Peyer's patch (tissue), 4 donors: ENCODE results near the gene TMEFF2. TPM values are rescaled to one million over a fixed set of nuclear protein-coding genes. Genes with fewer than 3 reads are reported as not detected.

Experiments used
- DNase-seq, 3 donors: peaks; one replicate each; pipeline ENCODE4 v3.0.0-alpha.2; 2017 to 2019
- H3K27ac ChIP-seq, 4 donors: fragments of 200-600 bp; sonication (generic); one replicate each; pipeline ENCODE4 v1.5.1; 2016 to 2019
- H3K27me3 ChIP-seq, 2 donors: fragments of 200-600 bp; sonication (generic); one replicate each; pipeline ENCODE4 v1.5.1; 2019
- H3K36me3 ChIP-seq, 3 donors: fragments of 200-600 bp; sonication (generic); one replicate each; pipeline ENCODE4 v1.5.1; 2016 to 2019
- H3K4me1 ChIP-seq, 4 donors: fragments of 200-600 bp; sonication (generic); one replicate each; pipeline ENCODE4 v1.5.1; 2016 to 2019
- H3K4me3 ChIP-seq, 4 donors: fragments of 200-600 bp; sonication (generic); 1 replicate in 3 of 4; 2 replicates in 1 of 4; pipeline ENCODE4 v1.5.1; 2016 to 2019; ENCODE audit warnings: mild to moderate bottlenecking in 1 of 4
- H3K9me3 ChIP-seq, 4 donors: fragments of 200-600 bp; sonication (generic); one replicate each; pipeline ENCODE4 v1.5.1; 2016 to 2019; ENCODE audit warnings: mild to moderate bottlenecking in 1 of 4
- POLR2A ChIP-seq, 2 donors: fragments of 450-650 bp; IDR thresholded peaks; one replicate each; pipeline ENCODE4 v1.5.1; 2017; ENCODE audit warnings: antibody characterized with exemption in 2 of 2, mild to moderate bottlenecking in 2 of 2, moderate library complexity in 2 of 2
- total RNA-seq, 4 donors: library from RNA; depleted of rRNA; stranded (reverse); fragments of >200 nt; gene quantifications; one replicate each; pipeline ENCODE4 v1.1.0, GENCODE V29; 2016
- TF ChIP-seq, protein P1 (sequence below), 6 experiments: fragments of 450-650 bp in 4 of 6; fragments of 200-600 bp in 2 of 6; sonication (generic) in 1 of 6; IDR thresholded peaks; one replicate each; pipeline ENCODE4 v1.5.1; 2017 to 2019; ENCODE audit warnings: antibody characterized with exemption in 6 of 6, mild to moderate bottlenecking in 3 of 6, moderate library complexity in 1 of 6

The TMEFF2 gene
- total RNA-seq, 4 donors from 2014 or later = 0.35 to 1.6 (median 0.68) TPM

DNA sequence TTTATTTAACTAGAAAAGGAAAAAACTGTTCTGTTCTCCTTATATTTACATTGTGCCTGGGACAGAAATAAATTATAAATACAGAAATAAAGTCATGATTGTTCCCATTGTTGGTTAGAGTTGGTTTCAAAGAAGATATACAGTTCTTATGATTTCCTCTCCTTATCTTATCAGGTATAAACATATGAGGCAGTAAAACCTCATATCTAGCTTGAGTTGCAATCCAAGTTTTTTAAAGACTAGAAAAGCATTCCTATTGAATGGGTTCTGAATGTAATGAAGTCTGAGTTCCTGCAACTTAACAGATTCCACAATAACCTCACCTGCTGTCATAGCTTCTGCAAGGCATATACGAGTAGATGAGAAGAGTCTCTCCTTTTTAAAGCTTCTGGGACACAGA is 233.2 kb downstream of the TMEFF2 start:
- no peaks in the 10 kb centered on the region for H3K4me1 ChIP-seq
- H3K36me3 ChIP-seq = no peaks in the 10 kb centered on the region
- H3K27me3 ChIP-seq = no peaks in the 10 kb centered on the region
- no peak for TF ChIP-seq POLR2A (IDR thresholded peaks at IDR 0.05)
- TF ChIP-seq, protein P1, sequence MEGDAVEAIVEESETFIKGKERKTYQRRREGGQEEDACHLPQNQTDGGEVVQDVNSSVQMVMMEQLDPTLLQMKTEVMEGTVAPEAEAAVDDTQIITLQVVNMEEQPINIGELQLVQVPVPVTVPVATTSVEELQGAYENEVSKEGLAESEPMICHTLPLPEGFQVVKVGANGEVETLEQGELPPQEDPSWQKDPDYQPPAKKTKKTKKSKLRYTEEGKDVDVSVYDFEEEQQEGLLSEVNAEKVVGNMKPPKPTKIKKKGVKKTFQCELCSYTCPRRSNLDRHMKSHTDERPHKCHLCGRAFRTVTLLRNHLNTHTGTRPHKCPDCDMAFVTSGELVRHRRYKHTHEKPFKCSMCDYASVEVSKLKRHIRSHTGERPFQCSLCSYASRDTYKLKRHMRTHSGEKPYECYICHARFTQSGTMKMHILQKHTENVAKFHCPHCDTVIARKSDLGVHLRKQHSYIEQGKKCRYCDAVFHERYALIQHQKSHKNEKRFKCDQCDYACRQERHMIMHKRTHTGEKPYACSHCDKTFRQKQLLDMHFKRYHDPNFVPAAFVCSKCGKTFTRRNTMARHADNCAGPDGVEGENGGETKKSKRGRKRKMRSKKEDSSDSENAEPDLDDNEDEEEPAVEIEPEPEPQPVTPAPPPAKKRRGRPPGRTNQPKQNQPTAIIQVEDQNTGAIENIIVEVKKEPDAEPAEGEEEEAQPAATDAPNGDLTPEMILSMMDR (IDR thresholded peaks at IDR 0.05) = no peak
- DNase-seq = no peak
- H3K9me3 ChIP-seq = no peaks in the 10 kb centered on the region
- H3K4me3 ChIP-seq = no peak overlapping the region
- no peak overlapping the region for H3K27ac ChIP-seq

DNA sequence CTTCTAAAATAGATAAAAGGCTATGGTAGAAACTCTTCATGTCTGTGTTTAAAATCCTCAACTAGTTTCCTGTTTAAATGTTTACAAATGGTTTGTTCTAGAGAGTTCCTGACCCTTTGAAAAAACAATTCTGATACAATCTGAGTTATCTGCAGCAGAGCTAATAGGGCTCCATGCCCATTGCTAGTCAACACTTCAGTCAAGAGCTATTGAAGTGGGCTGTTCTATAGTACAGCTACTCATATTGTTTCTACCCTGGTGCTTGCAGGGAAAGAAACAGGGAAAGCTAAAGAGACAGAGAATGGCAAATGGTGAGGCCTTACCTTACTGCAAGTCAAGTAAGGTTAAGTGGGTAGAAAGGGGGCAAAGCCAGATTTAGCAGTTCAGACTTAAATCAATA is 235.5 kb downstream of the TMEFF2 start:
- Histone ChIP-seq H3K27ac (no peak overlapping the region), H3K4me3 (no peak overlapping the region), H3K36me3 (no peaks in the 10 kb centered on the region), H3K27me3 (no peaks in the 10 kb centered on the region), H3K4me1 (no peaks in the 10 kb centered on the region), H3K9me3 (no peaks in the 10 kb centered on the region)
- TF ChIP-seq, protein P1 (IDR thresholded peaks at IDR 0.05) = no peak
- TF ChIP-seq POLR2A (IDR thresholded peaks at IDR 0.05) = no peak
- DNase-seq = no peak

DNA sequence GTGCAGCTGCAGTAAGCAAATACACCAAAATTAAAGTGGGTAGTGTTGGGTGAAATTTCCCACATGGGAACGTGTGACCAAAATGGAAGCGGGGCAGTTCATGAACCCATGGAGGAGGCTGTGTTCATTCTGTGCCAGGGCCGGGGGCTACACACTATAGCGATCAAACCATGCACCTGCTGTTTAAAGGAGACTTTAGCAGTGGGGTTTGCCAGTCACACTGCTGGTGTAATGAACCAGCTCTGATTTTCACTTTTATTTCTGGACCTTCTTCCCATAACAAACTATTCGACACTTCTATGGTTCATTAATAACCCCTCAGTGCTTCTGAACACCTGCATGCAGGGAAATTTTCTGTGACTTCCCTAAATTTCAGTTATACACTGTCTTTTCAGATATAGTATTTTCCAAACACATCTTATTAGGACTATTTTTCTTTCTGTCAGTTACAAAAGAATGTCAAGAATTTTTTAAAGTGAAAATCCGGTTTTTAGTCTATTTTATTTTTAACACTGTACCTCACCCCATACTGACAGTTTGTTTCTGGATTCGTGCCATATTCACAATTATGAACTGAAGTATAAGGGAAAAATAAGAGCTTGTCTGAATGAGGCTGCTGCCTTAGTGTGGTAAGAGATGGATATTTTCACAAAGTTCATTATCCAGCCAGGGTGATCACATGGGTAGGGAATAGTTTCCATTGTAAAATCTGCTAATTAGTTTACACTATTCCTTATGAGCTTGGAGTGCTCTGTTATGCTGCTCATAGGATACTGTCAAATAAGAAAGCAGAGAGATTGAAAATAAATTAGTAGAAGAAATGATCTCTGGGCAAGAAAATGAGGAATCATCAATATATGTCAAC is 236.5 kb downstream of the TMEFF2 start:
- TF ChIP-seq, protein P1 (IDR thresholded peaks at IDR 0.05) = no peak
- no peak for TF ChIP-seq POLR2A (IDR thresholded peaks at IDR 0.05)
- no peaks in the 10 kb centered on the region for H3K9me3 ChIP-seq
- no peak for DNase-seq

DNA sequence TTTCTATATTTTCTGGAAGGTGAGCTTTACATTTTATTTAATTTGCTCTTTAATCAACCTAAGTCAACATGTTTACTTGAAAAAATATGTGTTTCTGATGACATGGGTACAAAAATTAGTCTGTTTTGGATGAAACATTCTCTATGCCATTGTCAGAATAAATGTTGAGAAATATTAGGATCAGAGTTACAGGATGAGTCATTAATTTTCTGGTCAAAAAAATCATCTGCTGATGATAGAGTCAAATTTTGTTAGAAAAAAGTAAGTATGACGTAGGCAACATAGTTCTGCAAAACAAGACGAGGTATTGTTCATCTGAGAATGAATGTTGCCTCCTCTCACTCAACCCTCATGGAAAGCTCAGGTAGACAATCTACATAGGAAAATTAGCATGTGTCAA is 240.3 kb downstream of the TMEFF2 start:
- DNase-seq = no peak
- Histone ChIP-seq H3K36me3 (no peaks in the 10 kb centered on the region), H3K9me3 (no peaks in the 10 kb centered on the region), H3K27ac (no peak overlapping the region), H3K27me3 (no peaks in the 10 kb centered on the region), H3K4me1 (no peaks in the 10 kb centered on the region), H3K4me3 (no peak overlapping the region)
- TF ChIP-seq POLR2A (IDR thresholded peaks at IDR 0.05) = no peak
- TF ChIP-seq, protein P1 (IDR thresholded peaks at IDR 0.05) = no peak

More for the DNA sequence above, 236.5 kb downstream of the TMEFF2 start:
- H3K4me1 ChIP-seq = no peaks in the 10 kb centered on the region
- H3K36me3 ChIP-seq = no peaks in the 10 kb centered on the region
- no peaks in the 10 kb centered on the region for H3K27me3 ChIP-seq
- H3K27ac ChIP-seq = no peak overlapping the region
- no peak overlapping the region for H3K4me3 ChIP-seq

DNA sequence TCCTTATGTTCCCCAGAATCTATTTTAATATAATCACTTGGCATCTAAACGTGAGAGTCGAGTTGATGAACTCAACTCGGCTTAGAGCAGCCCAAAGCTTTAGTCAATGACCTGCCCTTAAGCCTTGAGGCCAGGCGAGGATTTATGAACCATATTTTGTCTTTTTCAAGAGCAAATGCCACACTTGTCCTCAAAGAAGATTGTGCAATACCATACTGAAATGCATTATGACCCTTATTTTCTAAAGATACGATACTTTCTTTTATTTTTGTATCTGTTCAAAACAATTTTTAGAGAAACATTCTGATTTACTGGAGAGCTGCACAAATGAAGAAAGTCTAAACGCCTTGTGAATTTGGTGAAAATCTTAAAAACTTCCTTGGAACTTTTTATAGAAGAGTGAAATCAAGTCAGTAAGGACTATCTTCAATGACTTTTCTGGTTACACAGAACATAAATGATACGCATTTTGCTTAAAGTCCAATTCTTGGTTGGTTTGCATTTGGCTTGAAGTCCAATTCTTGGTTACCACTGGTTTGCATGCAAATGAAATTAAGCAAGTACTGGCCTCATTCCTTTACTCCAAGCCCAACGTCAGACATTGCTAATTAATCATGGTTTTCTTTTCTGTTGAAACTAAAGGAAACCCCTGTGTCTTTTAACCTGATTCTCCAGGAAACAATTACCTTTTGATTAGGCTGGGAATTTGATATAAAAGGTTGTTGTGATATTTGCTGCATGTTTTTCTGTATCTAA is 242.0 kb downstream of the TMEFF2 start:
- Histone ChIP-seq H3K27me3 (no peaks in the 10 kb centered on the region), H3K4me1 (no peaks in the 10 kb centered on the region), H3K9me3 (no peaks in the 10 kb centered on the region), H3K4me3 (no peak overlapping the region), H3K36me3 (no peaks in the 10 kb centered on the region), H3K27ac (no peak overlapping the region)
- no peak for DNase-seq
- TF ChIP-seq POLR2A (IDR thresholded peaks at IDR 0.05) = no peak

DNA sequence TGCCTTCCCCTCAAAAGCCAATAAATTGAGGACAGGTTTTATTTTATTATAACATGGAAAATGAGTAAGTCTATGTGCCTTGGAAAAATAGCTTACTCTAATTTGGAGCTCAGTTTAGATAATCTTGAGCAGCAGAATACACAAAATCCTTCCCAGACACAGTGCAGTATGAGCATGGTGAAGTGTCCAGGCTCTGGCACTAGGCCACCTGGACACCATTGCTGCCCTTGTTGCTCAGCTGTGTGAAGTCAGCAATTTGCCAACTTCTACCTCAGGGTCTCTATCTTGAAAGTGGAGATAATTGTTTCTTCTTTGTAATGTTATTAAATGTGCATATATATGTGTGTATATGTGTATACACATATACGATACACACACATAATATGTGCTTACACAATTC is 242.9 kb downstream of the TMEFF2 start:
- no peak overlapping the region for H3K4me3 ChIP-seq
- H3K27ac ChIP-seq = no peak overlapping the region

More for the DNA sequence above, 242.9 kb downstream of the TMEFF2 start:
- H3K36me3 ChIP-seq = no peaks in the 10 kb centered on the region
- no peak for TF ChIP-seq POLR2A (IDR thresholded peaks at IDR 0.05)
- TF ChIP-seq, protein P1 (IDR thresholded peaks at IDR 0.05) = no peak
- no peaks in the 10 kb centered on the region for H3K4me1 ChIP-seq
- H3K27me3 ChIP-seq = no peaks in the 10 kb centered on the region
- no peaks in the 10 kb centered on the region for H3K9me3 ChIP-seq
- no peak for DNase-seq
